Loucy (cell line): Measurements from ENCODE around the gene AMFR.

Experiments
- CTCF ChIP-seq: fragments of 200-600 bp; sonication (generic); conservative IDR thresholded peaks from 2 replicates; pipeline ENCODE4 v1.5.1; 2014; ENCODE audit warnings: mild to moderate bottlenecking, antibody characterized with exemption, low read length
- EZH2phosphoT487 ChIP-seq: fragments of 200-600 bp; IDR thresholded peaks from 2 replicates; pipeline ENCODE4 v1.6.1; 2018; ENCODE audit warnings: antibody characterized with exemption, mild to moderate bottlenecking, moderate library complexity, borderline replicate concordance

- TF ChIP-seq CTCF (no peak), EZH2phosphoT487 (no peak)
Observed at GRCh38 chr16:56363181-56363716, 62.1 kb downstream of the AMFR start.
